ENCODE results near the gene ZNF467. TPM values are rescaled to one million over a fixed set of nuclear protein-coding genes. Genes with fewer than 3 reads are reported as not detected.

Gene ZNF467
- total RNA-seq, 1 experiment from 2014 or later, result 11.3 TPM

GRCh38 chr7:149723795-149724495 is 49.4 kb downstream of the ZNF467 start:
- Histone ChIP-seq H3K27me3 (ENCODE audit: insufficient read depth, low read length) (no peaks in the 10 kb centered on the region), H3K9ac (ENCODE audit: low read length) (no peak overlapping the region), H3K27ac (ENCODE audit: low read depth, low read length) (no peak overlapping the region), H3K4me3 (replicated peaks in 1 of 2; ENCODE audit: low read depth in 1 of 2, low read length in 2 of 2) (no peak overlapping the region), H3K9me3 (ENCODE audit: control insufficient read depth in 1 of 2, insufficient read depth in 1 of 2, low read depth in 1 of 2, low read length in 2 of 2) (no peaks in the 10 kb centered on the region), H3K79me2 (ENCODE audit: insufficient read depth, low read length) (no peaks in the 10 kb centered on the region), H3K4me1 (ENCODE audit: control insufficient read depth in 1 of 2, insufficient read depth in 2 of 2, low read length in 2 of 2) (peaks cover 3 to 12% of the 10 kb centered on the region in 2 experiments; a peak in 3 of 4 replicates), H3K9me2 (ENCODE audit: insufficient read depth) (no peaks in the 10 kb centered on the region), H4K20me1 (ENCODE audit: insufficient read depth) (no peaks in the 10 kb centered on the region), H3K36me3 (ENCODE audit: control insufficient read depth in 1 of 2, insufficient read depth in 2 of 2, low read length in 2 of 2) (no peaks in the 10 kb centered on the region), H2AFZ (ENCODE audit: low read depth, low read length, poor library complexity, severe bottlenecking) (no peak overlapping the region), H3K4me2 (ENCODE audit: low read length) (no peak overlapping the region)
- ChIA-PET RAD21 (ENCODE audit: low non-redundant PET in 1 of 2, low total read pairs in 2 of 2, uncharacterized antibody in 2 of 2, unreplicated experiment in 2 of 2) (no interaction called here), POLR2A (no interaction called here), CTCF (interaction anchor here (1.5 kb wide), 1 partner anchor 18 kb away, joined by 4 read pairs; no protein-coding TSS in a partner anchor)
- DNase-seq (ENCODE audit: low read depth, low spot score) (no peak), ATAC-seq (no peak)
- no TSS peak for BruUV-seq (replicated peaks)
- intact Hi-C loops (cut with micrococcal nuclease), result no loop called here
- TF ChIP-seq POLR2A (IDR thresholded peaks at IDR 0.05; ENCODE audit: borderline replicate concordance, extremely low read depth, insufficient read depth, insufficient read length), result no peak
- TF ChIP-seq MAX (IDR thresholded peaks at IDR 0.05), result no peak
- TF ChIP-seq TCF7L2 (IDR thresholded peaks at IDR 0.05; ENCODE audit: borderline replicate concordance, extremely low read depth, insufficient read depth, insufficient read length), result no peak
- no peak for TF ChIP-seq FOSL1 (IDR thresholded peaks at IDR 0.05; ENCODE audit: low read depth)

GRCh38 chr7:149723082-149723767 is 50.2 kb downstream of the ZNF467 start:
- DNase-seq (ENCODE audit: low read depth, low spot score) (no peak), ATAC-seq (no peak)
- Histone ChIP-seq H3K9ac (ENCODE audit: low read length) (no peak overlapping the region), H3K4me2 (ENCODE audit: low read length) (no peak overlapping the region), H3K4me1 (ENCODE audit: control insufficient read depth in 1 of 2, insufficient read depth in 2 of 2, low read length in 2 of 2) (peaks cover 4 to 17% of the 10 kb centered on the region in 2 experiments; a peak in 3 of 4 replicates), H3K9me3 (ENCODE audit: control insufficient read depth in 1 of 2, insufficient read depth in 1 of 2, low read depth in 1 of 2, low read length in 2 of 2) (no peaks in the 10 kb centered on the region), H3K9me2 (ENCODE audit: insufficient read depth) (no peaks in the 10 kb centered on the region), H3K36me3 (ENCODE audit: control insufficient read depth in 1 of 2, insufficient read depth in 2 of 2, low read length in 2 of 2) (no peaks in the 10 kb centered on the region), H2AFZ (ENCODE audit: low read depth, low read length, poor library complexity, severe bottlenecking) (no peak overlapping the region), H4K20me1 (ENCODE audit: insufficient read depth) (no peaks in the 10 kb centered on the region), H3K4me3 (replicated peaks in 1 of 2; ENCODE audit: low read depth in 1 of 2, low read length in 2 of 2) (no peak overlapping the region), H3K27me3 (ENCODE audit: insufficient read depth, low read length) (no peaks in the 10 kb centered on the region), H3K27ac (ENCODE audit: low read depth, low read length) (no peak overlapping the region), H3K79me2 (ENCODE audit: insufficient read depth, low read length) (no peaks in the 10 kb centered on the region)
- ChIA-PET CTCF (interaction anchor here (1.5 kb wide), 1 partner anchor 19 kb away, joined by 4 read pairs; no protein-coding TSS in a partner anchor), POLR2A (no interaction called here), RAD21 (ENCODE audit: low non-redundant PET in 1 of 2, low total read pairs in 2 of 2, uncharacterized antibody in 2 of 2, unreplicated experiment in 2 of 2) (no interaction called here)
- intact Hi-C loops (cut with micrococcal nuclease), result no loop called here
- BruUV-seq (replicated peaks), result no TSS peak
- TF ChIP-seq ZFX (IDR thresholded peaks at IDR 0.05), result no peak
- no peak for TF ChIP-seq SIN3A (IDR thresholded peaks at IDR 0.05; ENCODE audit: low read depth)
- no peak for TF ChIP-seq FOSL1 (IDR thresholded peaks at IDR 0.05; ENCODE audit: low read depth)
- no peak for TF ChIP-seq ELF1 (IDR thresholded peaks at IDR 0.05; ENCODE audit: borderline replicate concordance, low read depth)
- no peak for TF ChIP-seq EGR1 (IDR thresholded peaks at IDR 0.05; ENCODE audit: low read depth)
- TF ChIP-seq EZH2 (IDR thresholded peaks at IDR 0.05), result no peak
- TF ChIP-seq POLR2AphosphoS5 (IDR thresholded peaks at IDR 0.05; ENCODE audit: low read depth, low read length), result no peak
- TF ChIP-seq POLR2A (IDR thresholded peaks at IDR 0.05; ENCODE audit: borderline replicate concordance, extremely low read depth, insufficient read depth, insufficient read length), result no peak
- no peak for TF ChIP-seq TCF7L2 (IDR thresholded peaks at IDR 0.05; ENCODE audit: borderline replicate concordance, extremely low read depth, insufficient read depth, insufficient read length)
- TF ChIP-seq MAX (IDR thresholded peaks at IDR 0.05), result no peak
- TF ChIP-seq CTCF (IDR thresholded peaks at IDR 0.05 in 2 of 3, conservative IDR thresholded peaks at IDR 0.05 in 1 of 3; ENCODE audit: borderline replicate concordance in 1 of 3, insufficient read depth in 1 of 3, low read depth in 2 of 3, low read length in 2 of 3), result no peak
- no peak for TF ChIP-seq CEBPB (IDR thresholded peaks at IDR 0.05; ENCODE audit: low read depth)

All from HCT116 (cell line).